Activated T-cell treated with anti-CD3 and anti-CD28 coated beads, Interleukin-2, amount 50 U/mL, for 48 hours (primary cell): Measurements from ENCODE around the gene ABAT.
"Not testable (repeated sequence)": the region's sequence is repeated elsewhere in the genome, so short reads cannot be mapped to it uniquely, and the experiment has no call there.

Experiments
- DNase-seq, 2 experiments: peaks; one replicate each; pipeline ENCODE4 v3.0.0-alpha.2; 2020

Gene ABAT

GRCh38 chr16:8649829-8650554 is 24.4 kb upstream of the ABAT start:
- DNase-seq, result no peak

DNA sequence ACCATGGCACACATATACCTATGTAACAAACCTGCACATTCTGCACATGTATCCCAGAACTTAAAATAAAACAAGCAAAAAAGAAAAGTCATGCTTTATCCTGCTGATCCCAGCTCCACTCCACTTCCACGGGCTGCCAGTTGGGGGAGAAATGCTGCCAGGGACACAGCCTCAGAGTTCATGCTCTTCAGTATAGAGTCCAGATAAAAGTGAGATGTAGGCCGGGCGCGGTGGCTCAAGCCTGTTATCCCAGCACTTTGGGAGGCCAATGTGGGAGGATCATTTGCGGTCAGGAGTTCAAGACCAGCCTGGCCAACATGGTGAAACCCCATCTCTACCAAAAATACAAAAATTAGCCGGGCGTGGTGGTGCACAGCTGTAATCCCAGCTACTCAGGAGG is 22.5 kb upstream of the ABAT start:
- DNase-seq, result not testable (repeated sequence)

DNA sequence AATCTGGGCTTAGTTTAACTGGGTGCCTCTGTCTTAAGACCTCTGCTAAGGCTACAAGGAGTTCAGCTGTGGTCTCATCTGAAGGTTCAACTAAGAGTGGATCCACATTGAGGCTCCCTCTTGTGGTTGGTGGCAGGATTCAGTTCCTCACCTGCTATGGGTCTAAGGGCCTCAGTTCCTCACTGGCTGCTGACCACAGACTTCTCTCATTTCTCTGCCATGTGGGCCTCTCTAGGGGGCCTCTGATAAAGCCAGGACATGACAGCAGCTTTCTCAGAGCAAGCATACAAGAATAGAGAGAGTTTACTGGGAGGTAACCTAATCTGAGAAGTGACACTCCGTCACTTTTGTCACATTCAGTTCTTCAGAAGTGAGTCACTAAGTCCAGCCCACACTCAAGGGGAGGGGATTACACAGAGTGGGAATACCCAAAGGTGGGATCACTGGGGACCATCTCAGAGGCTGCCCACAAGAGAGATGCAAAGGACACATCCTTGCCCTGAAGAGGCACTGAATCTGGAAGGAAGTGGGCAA is 19.2 kb upstream of the ABAT start:
- peak; percentile 64 to 70 for DNase-seq

DNA sequence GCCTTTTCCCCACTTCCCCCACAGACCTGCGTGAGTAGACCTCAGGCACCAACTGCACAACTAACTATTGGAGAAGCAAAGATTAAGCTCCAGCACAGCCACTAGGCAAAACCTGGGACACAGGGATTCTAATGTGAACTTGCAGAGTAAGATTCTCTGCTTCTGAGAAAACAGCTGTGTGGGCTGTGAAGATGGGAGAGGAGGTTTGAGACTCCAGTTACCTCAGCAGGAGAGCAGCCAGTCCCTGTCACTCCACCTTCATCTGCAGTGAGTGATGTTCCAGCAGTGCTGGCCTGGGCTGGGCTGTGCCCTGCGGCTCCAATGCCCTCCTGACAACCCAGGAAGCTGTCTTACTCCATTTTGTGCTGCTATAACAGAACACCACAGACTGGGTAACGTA is 18.0 kb upstream of the ABAT start:
- no peak for DNase-seq

DNA sequence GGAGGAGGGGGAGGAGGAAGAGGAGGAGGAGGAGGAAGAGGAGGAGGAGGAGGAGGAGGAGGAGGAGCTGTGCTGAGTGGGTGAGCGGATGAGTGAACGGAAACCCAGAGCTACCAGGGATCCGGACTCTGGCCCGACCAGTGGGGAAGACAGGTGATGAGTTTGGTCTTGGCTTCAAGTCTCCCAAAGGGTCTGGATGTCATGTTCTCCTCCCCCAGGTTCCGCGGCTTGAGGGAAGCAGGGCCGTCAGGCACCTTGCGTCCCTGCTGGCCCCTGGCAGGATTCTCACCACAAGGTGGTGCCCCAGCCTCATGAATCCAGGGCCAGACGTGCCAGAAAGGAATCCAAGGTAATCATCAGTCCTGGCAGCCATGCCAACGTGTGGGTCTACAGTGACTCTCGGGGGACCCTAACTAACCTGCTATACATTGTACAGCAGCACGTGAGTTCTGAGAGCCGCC is 13.5 kb upstream of the ABAT start:
- peak; percentile 58 to 66 for DNase-seq

DNA sequence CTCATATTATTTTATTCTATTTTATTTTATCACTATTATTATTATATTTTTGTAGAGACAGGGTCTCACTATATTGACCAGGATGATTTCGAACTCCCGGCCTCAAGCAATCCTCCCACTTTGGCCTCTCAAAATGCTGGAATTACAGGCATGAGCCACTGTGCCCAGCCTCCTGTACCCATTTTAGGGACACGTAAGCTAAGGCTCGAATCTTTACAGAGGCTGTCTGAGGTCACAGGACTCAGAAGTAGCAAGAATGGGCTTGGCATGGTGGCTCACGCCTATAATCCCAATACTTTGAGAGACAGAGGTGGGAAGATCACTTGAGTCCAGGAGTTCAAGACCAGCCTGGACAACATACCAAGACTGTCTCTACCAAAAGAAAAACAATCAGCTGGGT is 12.7 kb upstream of the ABAT start:
- DNase-seq, result no peak

GRCh38 chr16:8663192-8664089 is 11.0 kb upstream of the ABAT start:
- DNase-seq, result no peak

GRCh38 chr16:8665529-8665928 is 8.9 kb upstream of the ABAT start:
- no peak for DNase-seq

DNA sequence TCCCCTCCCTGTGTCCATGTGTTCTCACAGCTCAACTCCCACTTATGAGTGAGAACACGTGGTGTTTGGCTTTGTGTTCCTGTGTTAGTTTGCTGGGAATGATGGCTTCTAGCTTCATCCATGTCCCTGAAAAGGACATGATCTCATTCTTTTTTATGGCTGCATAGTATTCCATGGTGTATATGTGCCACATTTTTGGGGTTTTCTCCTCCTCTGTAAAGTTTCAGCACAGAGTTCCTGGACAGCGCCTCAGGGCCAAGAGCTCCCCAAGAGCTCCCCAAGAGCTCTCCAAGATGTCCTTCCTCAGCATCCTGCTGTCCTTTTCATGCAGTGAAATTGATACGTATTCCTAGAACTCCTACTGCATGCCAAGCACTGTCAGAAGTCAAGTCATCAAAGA is 6.9 kb upstream of the ABAT start:
- no peak for DNase-seq

GRCh38 chr16:8668113-8668512 is 6.3 kb upstream of the ABAT start:
- no peak for DNase-seq

DNA sequence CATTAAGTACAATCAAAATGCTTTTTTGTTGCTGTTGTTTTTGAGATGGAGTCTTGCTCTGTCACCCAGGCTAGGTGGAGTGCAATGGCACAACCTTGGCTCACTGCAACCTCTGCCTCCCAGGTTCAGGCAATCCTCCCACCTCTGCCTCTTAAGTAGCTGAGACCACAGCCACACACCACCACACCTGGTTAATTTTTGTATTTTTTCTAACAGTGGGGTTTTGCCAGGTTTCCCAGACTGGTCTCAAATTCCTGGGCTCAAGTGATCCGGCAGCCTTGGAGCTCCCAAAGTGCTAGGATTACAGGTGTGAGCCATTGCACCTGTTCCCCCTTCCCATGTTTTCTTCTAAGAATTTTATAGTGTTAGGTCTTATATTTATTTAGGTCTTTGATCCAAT is 4.9 kb upstream of the ABAT start:
- no peak for DNase-seq

- no peak for DNase-seq
Measured at GRCh38 chr16:8670014-8670560, 4.3 kb upstream of the ABAT start.

GRCh38 chr16:8673611-8674412 is 605 bp upstream of the ABAT start:
- no peak for DNase-seq

GRCh38 chr16:8675183-8676159 is 1.1 kb downstream of the ABAT start:
- DNase-seq, result peak; percentile 55 to 61

GRCh38 chr16:8676160-8676547 is 1.7 kb downstream of the ABAT start:
- DNase-seq, result no peak

DNA sequence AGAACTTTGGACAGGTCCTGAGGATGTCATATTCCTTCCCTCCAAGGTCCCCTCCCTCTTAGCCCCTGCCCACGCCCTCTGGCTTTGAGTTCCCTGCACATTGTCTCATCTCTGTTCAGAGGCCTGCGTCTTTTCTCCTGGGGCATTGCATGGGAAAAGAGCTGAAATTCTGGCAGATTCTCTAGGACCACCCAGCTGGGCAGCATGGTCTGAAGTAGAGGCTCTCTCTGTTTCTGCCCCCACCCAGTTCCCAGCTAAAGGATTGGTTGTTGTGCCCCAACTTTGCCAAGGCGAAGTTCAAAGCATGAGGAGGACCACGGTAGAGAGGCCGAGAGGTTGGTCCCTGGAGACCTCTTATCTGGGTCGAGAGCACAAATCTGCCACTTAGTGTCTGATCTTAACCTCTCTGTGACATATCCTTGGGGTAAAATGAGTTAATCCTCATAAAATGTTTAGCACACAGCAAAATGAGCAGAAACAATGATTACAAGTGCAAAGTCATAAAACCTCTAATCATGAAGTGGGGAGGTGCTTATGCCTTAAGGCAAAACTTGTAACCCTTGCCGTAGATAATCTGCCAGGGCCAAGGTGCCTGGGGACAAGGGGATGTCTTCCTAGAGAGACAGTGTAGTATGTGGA is 2.4 kb downstream of the ABAT start:
- DNase-seq, result no peak

GRCh38 chr16:8677481-8677880 is 3.1 kb downstream of the ABAT start:
- no peak for DNase-seq

GRCh38 chr16:8678068-8678927 is 3.9 kb downstream of the ABAT start:
- DNase-seq, result no peak

GRCh38 chr16:8679151-8679550 is 4.7 kb downstream of the ABAT start:
- DNase-seq, result no peak
